Activated naive CD4-positive, alpha-beta T cell treated with anti-CD3 and anti-CD28 coated beads, Interleukin-2, amount 10 ng/mL, durations not matched to agents 7 days and 5 days (primary cell): Measurements from ENCODE around the gene MGAT5.
A peak's percentile ranks its signal among the peaks of the same experiment; 100 is the strongest.

Experiments
- CTCF ChIA-PET: fragments of 350-600 bp; sonication (Branson Sonifier 250); formaldehyde crosslinking; loops from one replicate; lab custom pipeline; 2021; ENCODE audit warnings: antibody characterized with exemption; lab: Charles Lee
- DNase-seq: peaks from one replicate; pipeline ENCODE4 v3.0.0-alpha.2; 2020
- H3K27ac Mint-ChIP-seq: one replicate; pipeline ENCODE4 v1.8.0; 2021; ENCODE audit warnings: mild to moderate bottlenecking, moderate library complexity, mixed read lengths
- H3K27me3 Mint-ChIP-seq: one replicate; pipeline ENCODE4 v1.8.0; 2021; ENCODE audit warnings: mild to moderate bottlenecking, mixed read lengths
- H3K36me3 Mint-ChIP-seq: one replicate; pipeline ENCODE4 v1.8.0; 2021; ENCODE audit warnings: mixed read lengths
- H3K4me1 Mint-ChIP-seq: one replicate; pipeline ENCODE4 v1.8.0; 2021; ENCODE audit warnings: mixed read lengths
- H3K4me3 Mint-ChIP-seq: one replicate; pipeline ENCODE4 v1.8.0; 2021; ENCODE audit warnings: mild to moderate bottlenecking, moderate library complexity, mixed read lengths
- H3K9me3 Mint-ChIP-seq: one replicate; pipeline ENCODE4 v1.8.0; 2021; ENCODE audit warnings: mixed read lengths

Gene MGAT5

DNA sequence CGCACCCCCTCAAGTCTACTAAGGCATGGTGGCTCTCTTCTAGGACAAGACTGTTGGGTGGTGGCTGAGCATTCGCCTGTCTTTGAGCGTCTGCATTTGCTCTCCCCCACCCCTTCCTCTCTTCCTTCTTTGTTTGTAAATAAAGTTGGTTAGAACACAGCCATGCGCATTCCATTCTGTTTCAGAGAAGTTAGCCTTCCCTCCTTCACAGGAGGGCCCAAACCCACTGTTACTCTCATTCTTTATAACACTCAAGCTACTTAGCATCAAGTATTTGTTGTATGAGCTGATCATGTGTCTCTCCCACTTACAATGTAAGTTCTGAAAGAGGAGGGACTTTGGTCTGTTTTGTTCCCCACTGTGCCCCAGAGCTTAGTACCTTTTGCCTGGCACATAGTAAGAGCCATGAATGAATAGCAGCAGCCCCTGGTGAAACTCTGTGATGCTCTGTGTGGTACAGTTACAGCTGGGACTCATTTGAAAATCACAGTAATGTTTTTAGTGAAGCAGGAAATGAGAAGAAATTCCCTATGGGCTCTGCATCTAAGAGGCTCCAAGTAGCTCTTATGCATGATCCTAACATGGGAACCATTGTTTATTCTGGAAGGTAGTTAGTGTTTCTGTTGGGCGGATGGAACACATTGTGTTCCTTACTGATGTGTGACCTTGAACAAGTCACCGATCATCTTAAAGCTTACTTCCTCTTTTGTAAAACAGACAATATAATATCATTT lies 7.7 kb downstream of the MGAT5 start:
- CTCF ChIA-PET = interaction anchor here (1.0 to 2.2 kb wide), 4 partner anchors 16 to 150 kb away, joined by 3 to 8 read pairs (median 4); no protein-coding TSS in a partner anchor
- Mint-ChIP-seq H3K4me3 (no peak overlapping the region), H3K4me1 (peaks cover 70% of the 10 kb centered on the region), H3K27ac (no peak overlapping the region), H3K36me3 (peaks cover 14% of the 10 kb centered on the region), H3K27me3 (no peaks in the 10 kb centered on the region), H3K9me3 (no peaks in the 10 kb centered on the region)
- no peak for DNase-seq

GRCh38 chr2:134262684-134263083 lies 8.8 kb downstream of the MGAT5 start:
- H3K36me3 Mint-ChIP-seq = peaks cover 17% of the 10 kb centered on the region
- peaks cover 59% of the 10 kb centered on the region for H3K4me1 Mint-ChIP-seq
- DNase-seq = no peak
- H3K4me3 Mint-ChIP-seq = no peak overlapping the region
- H3K27me3 Mint-ChIP-seq = no peaks in the 10 kb centered on the region
- no peaks in the 10 kb centered on the region for H3K9me3 Mint-ChIP-seq
- H3K27ac Mint-ChIP-seq = peak overlapping the region; percentile 33
- CTCF ChIA-PET = interaction anchor here (1.6 to 1.9 kb wide), 2 partner anchors 17 to 144 kb away, joined by 4 to 5 read pairs; no protein-coding TSS in a partner anchor

GRCh38 chr2:134268265-134268664 lies 14.4 kb downstream of the MGAT5 start:
- peaks cover 19% of the 10 kb centered on the region for H3K4me1 Mint-ChIP-seq
- no peak overlapping the region for H3K27ac Mint-ChIP-seq
- no peaks in the 10 kb centered on the region for H3K9me3 Mint-ChIP-seq
- no peaks in the 10 kb centered on the region for H3K27me3 Mint-ChIP-seq
- H3K36me3 Mint-ChIP-seq = peaks cover 39% of the 10 kb centered on the region
- no peak overlapping the region for H3K4me3 Mint-ChIP-seq
- CTCF ChIA-PET = interaction anchor here (0.8 kb wide), 1 partner anchor 14 kb away, joined by 3 read pairs; the partner anchor contains the start of gene MGAT5
- DNase-seq = no peak

DNA sequence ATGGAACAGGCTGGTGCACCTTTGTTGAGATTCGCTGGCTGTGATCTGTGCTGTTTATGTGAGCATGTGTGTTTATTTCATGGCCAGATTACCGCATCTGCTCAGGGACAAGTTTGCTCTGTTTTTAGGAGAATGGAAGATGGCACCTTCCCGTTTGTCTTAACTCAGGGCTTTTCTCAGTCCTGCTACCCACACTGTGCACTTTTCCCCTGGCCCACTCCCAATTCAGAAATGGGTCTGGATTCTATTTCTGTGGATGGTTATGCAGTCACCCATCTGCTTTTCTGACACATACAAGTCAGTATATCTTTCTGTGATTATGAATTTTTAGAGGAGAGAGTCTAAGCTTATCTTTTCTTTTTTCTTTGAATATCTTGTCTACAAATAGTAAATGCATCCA lies 15.4 kb downstream of the MGAT5 start:
- Mint-ChIP-seq H3K27me3 (no peaks in the 10 kb centered on the region), H3K4me3 (no peak overlapping the region), H3K27ac (no peak overlapping the region), H3K36me3 (peaks cover 44% of the 10 kb centered on the region), H3K4me1 (peaks cover 16% of the 10 kb centered on the region), H3K9me3 (no peaks in the 10 kb centered on the region)
- no peak for DNase-seq
- CTCF ChIA-PET = no interaction called here

DNA sequence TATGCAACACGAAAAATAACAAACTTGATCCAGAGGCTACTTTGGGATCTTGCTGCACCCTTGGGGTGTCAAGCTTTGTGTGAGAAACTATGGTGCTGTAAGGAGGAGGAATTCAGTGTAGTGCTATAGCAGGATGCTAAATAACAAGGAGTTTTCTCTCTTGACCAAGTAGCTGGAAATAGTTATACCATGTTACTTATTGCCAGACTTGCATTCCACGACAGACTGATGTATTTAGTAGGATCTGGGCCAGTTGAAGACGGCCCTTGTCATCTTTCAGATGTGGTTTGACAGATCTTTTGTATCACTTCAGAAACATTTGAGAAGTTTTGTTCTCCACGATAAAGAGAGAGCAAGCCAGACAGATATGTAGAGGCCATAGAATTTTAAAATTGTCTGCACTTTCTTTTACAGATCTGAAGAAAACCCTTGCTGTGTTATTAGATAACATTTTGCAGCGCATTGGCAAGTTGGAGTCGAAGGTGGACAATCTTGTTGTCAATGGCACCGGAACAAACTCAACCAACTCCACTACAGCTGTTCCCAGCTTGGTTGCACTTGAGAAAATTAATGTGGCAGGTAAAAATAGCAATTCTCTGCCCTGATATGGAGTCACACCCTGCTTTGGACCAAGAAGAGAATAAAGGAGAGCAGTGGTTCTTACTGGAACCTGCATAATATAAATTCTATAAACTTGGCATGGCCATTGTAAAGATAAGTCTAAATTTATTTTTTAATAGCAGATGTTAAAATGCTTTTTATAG lies 16.3 kb downstream of the MGAT5 start:
- Mint-ChIP-seq H3K4me1 (peaks cover 17% of the 10 kb centered on the region), H3K27me3 (no peaks in the 10 kb centered on the region)

DNA sequence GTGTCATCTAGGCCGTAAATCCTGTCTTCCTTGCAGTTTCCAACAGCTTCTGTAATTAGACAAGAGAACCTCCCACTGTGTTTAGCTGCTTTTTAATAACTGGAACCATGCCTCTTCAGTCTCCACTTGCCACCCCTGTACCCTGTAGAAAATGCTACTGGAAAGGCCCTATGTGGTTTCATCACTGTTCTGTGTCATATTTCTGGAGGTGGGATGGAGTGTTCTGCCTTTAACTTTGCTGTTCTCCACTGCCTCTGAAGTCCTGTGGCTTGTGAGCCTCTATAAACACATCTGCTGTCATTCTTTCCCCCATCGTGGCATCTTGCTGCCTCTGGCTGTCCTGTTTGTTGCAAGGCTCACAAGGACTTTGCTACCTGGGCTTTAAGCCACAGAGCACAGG lies 17.9 kb downstream of the MGAT5 start:
- DNase-seq = no peak
- Mint-ChIP-seq H3K27me3 (no peaks in the 10 kb centered on the region), H3K27ac (peak overlapping the region; percentile 28), H3K36me3 (peaks cover 49% of the 10 kb centered on the region), H3K9me3 (no peaks in the 10 kb centered on the region), H3K4me3 (no peak overlapping the region), H3K4me1 (peaks cover 15% of the 10 kb centered on the region)
- CTCF ChIA-PET = interaction anchor here (0.9 kb wide), 1 partner anchor 11 kb away, joined by 3 read pairs; no protein-coding TSS in a partner anchor

More for the DNA sequence above, 16.3 kb downstream of the MGAT5 start:
- peaks cover 49% of the 10 kb centered on the region for H3K36me3 Mint-ChIP-seq
- DNase-seq = no peak
- no peak overlapping the region for H3K4me3 Mint-ChIP-seq
- H3K27ac Mint-ChIP-seq = no peak overlapping the region
- H3K9me3 Mint-ChIP-seq = no peaks in the 10 kb centered on the region
- CTCF ChIA-PET = no interaction called here

- H3K27me3 Mint-ChIP-seq = no peaks in the 10 kb centered on the region
These were observed 18.9 kb downstream of the MGAT5 start for GRCh38 chr2:134272806-134273205.

DNA sequence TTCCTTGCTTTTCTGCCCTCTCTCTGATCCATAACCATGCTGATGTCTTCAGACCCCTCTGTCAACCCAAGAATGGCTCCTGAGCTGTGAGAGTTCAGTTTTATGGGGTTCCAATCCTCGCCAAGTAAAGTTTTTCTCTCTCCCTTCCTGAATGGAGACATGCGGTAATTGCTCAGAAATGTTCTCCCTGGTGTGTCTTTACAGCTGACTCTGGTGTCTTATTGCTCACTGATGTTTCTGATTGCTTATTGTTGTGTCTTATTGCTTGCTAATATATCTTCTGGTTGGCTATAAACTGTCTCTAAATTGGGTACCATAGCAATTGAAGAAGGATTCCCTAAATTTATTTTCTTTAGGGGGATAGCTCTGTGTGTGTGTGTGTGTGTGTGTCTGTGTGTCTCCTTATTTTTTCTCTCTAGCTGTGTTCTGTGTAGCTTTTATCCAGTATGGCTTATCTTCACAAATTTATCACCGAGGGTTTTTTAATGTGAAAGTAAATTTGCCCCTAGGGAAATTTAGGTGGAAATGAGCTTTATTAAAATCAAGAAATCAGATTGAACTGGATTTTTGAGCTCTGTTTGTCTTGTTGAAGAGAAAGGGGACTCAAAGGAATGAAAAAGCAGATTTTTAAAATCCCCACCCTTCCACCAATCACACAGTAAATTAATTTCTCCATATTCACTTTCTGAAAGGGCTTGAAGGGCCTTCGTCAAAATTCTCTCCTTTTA lies 19.5 kb downstream of the MGAT5 start:
- Mint-ChIP-seq H3K36me3 (peaks cover 55% of the 10 kb centered on the region), H3K27ac (no peak overlapping the region), H3K27me3 (no peaks in the 10 kb centered on the region), H3K4me3 (no peak overlapping the region), H3K4me1 (peaks cover 13% of the 10 kb centered on the region), H3K9me3 (no peaks in the 10 kb centered on the region)
- CTCF ChIA-PET = interaction anchor here (1.3 kb wide), 1 partner anchor 28 kb away, joined by 7 read pairs; no protein-coding TSS in a partner anchor
- DNase-seq = no peak

More at GRCh38 chr2:134272806-134273205, 18.9 kb downstream of the MGAT5 start:
- peaks cover 51% of the 10 kb centered on the region for H3K36me3 Mint-ChIP-seq
- H3K27ac Mint-ChIP-seq = no peak overlapping the region
- peaks cover 15% of the 10 kb centered on the region for H3K4me1 Mint-ChIP-seq
- DNase-seq = no peak
- H3K4me3 Mint-ChIP-seq = no peak overlapping the region
- CTCF ChIA-PET = interaction anchor here (1.3 kb wide), 1 partner anchor 27 kb away, joined by 7 read pairs; no protein-coding TSS in a partner anchor
- H3K9me3 Mint-ChIP-seq = no peaks in the 10 kb centered on the region

GRCh38 chr2:134274121-134274520 lies 20.2 kb downstream of the MGAT5 start:
- Mint-ChIP-seq H3K4me1 (peaks cover 13% of the 10 kb centered on the region), H3K9me3 (no peaks in the 10 kb centered on the region), H3K27me3 (no peaks in the 10 kb centered on the region), H3K4me3 (no peak overlapping the region), H3K27ac (no peak overlapping the region), H3K36me3 (peaks cover 61% of the 10 kb centered on the region)
- CTCF ChIA-PET = no interaction called here
- DNase-seq = no peak

DNA sequence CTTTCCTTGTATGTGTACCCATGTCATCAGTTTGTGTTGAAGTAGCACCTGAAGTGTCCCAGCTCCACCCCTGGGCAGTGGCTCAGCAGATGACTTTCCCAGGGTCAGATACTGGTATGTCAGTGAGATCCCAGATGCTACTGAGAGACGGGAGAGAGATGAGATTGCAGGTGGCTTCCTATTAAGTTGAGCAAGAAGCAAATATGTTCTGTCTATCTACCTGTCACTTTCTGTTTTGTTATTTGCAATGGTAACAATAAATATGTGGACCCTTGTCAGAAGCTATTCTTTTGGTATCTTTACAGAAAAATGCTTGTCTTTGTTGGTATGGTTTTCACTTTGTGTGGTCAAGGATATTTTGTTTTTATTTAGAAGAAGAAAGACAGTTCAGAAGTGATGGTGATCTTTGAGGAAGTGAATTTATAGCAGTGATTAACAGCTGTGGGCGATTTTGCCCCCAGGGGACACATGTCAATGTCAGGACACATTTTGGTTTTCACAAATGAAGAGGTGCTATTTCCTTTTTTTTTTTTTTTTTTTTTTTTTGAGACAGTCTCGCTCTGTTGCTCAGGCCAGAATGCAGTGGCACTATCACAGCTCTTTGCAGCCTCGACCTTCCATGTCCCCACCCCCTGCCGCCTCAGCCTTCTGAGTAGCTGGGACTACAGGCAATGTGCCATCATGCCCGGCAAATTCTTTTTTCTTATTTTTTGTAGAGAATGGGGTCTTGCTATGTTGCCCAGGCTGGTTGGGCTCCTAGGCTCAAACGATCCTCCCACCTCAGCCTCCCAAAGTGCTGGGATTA lies 21.4 kb downstream of the MGAT5 start:
- no peak overlapping the region for H3K27ac Mint-ChIP-seq
- H3K36me3 Mint-ChIP-seq = peaks cover 56% of the 10 kb centered on the region
- no peak for DNase-seq
- H3K4me3 Mint-ChIP-seq = no peak overlapping the region
- H3K4me1 Mint-ChIP-seq = peaks cover 7% of the 10 kb centered on the region
- CTCF ChIA-PET = no interaction called here
- H3K9me3 Mint-ChIP-seq = no peaks in the 10 kb centered on the region
- H3K27me3 Mint-ChIP-seq = no peaks in the 10 kb centered on the region

GRCh38 chr2:134276381-134277172 lies 22.7 kb downstream of the MGAT5 start:
- H3K27me3 Mint-ChIP-seq = no peaks in the 10 kb centered on the region
- peaks cover 12% of the 10 kb centered on the region for H3K4me1 Mint-ChIP-seq
- H3K27ac Mint-ChIP-seq = no peak overlapping the region
- no peaks in the 10 kb centered on the region for H3K9me3 Mint-ChIP-seq
- H3K36me3 Mint-ChIP-seq = peaks cover 50% of the 10 kb centered on the region
- no peak overlapping the region for H3K4me3 Mint-ChIP-seq
- DNase-seq = no peak
- CTCF ChIA-PET = no interaction called here

GRCh38 chr2:134277223-134277622 lies 23.4 kb downstream of the MGAT5 start:
- Mint-ChIP-seq H3K27ac (no peak overlapping the region), H3K4me3 (no peak overlapping the region), H3K9me3 (no peaks in the 10 kb centered on the region), H3K27me3 (no peaks in the 10 kb centered on the region), H3K4me1 (peaks cover 15% of the 10 kb centered on the region), H3K36me3 (peaks cover 45% of the 10 kb centered on the region)
- no peak for DNase-seq
- CTCF ChIA-PET = interaction anchor here (0.9 kb wide), 1 partner anchor 134 kb away, joined by 4 read pairs; no protein-coding TSS in a partner anchor

GRCh38 chr2:134278553-134278952 lies 24.7 kb downstream of the MGAT5 start:
- Mint-ChIP-seq H3K9me3 (no peaks in the 10 kb centered on the region), H3K27me3 (no peaks in the 10 kb centered on the region), H3K4me1 (peaks cover 28% of the 10 kb centered on the region), H3K27ac (no peak overlapping the region), H3K36me3 (peaks cover 35% of the 10 kb centered on the region), H3K4me3 (no peak overlapping the region)
- CTCF ChIA-PET = interaction anchor here (1.1 kb wide), 1 partner anchor 13 kb away, joined by 3 read pairs; no protein-coding TSS in a partner anchor
- no peak for DNase-seq
